ENCODE results near the gene KYAT1. TPM values are rescaled to one million over a fixed set of nuclear protein-coding genes. Genes with fewer than 3 reads are reported as not detected.

KYAT1 gene
- total RNA-seq, 2 donors from 2014 or later = 13.6 to 25.3 TPM

GRCh38 chr9:128818839-128819715 is 62.7 kb downstream of the KYAT1 start:
- Histone ChIP-seq H3K4me3 (ENCODE audit: low read length) (peak overlapping the region; percentile 77), H3K9me3 (ENCODE audit: control insufficient read depth, low read length) (no peaks in the 10 kb centered on the region), H3K4me1 (ENCODE audit: control insufficient read depth, insufficient read depth, low read length) (no peaks in the 10 kb centered on the region), H3K36me3 (ENCODE audit: control insufficient read depth, insufficient read depth, low read length) (peaks cover 10% of the 10 kb centered on the region), H3K9ac (ENCODE audit: extremely low read depth, low read length, poor library complexity, severe bottlenecking) (peak overlapping the region; percentile 49), H3K27me3 (ENCODE audit: control insufficient read depth, insufficient read depth, low read length, poor library complexity, severe bottlenecking) (no peaks in the 10 kb centered on the region), H3K27ac (ENCODE audit: low read depth, low read length) (no peak overlapping the region)
- TF ChIP-seq CTCF (conservative IDR thresholded peaks at IDR 0.05) = no peak
- 9% methylated on average over 54 to 88 of the region's 90 CpGs for WGBS, 2 experiments (ENCODE audit: insufficient coverage in 1 of 2, insufficient read length in 1 of 2)
- H3K27ac Mint-ChIP-seq = peak overlapping the region; percentile 64
- peak; percentile 82 for DNase-seq
- peaks cover 9% of the 10 kb centered on the region for H3K4me1 Mint-ChIP-seq
- peak overlapping the region; percentile 59 for H3K4me3 Mint-ChIP-seq
- no peaks in the 10 kb centered on the region for H3K9me3 Mint-ChIP-seq
- peaks cover 3% of the 10 kb centered on the region for H3K27me3 Mint-ChIP-seq (ENCODE audit: insufficient read depth)
- peaks cover 14% of the 10 kb centered on the region for H3K36me3 Mint-ChIP-seq (ENCODE audit: low read depth)

GRCh38 chr9:128818099-128818838 is 63.5 kb downstream of the KYAT1 start, which contains the start of gene ENDOG:
ENDOG (plus strand) TSS chr9:128818500; CDS start chr9:128818685, 185 bp downstream.
- DNase-seq = peak; percentile 99
- Histone ChIP-seq H3K36me3 (ENCODE audit: control insufficient read depth, insufficient read depth, low read length) (peaks cover 10% of the 10 kb centered on the region), H3K4me1 (ENCODE audit: control insufficient read depth, insufficient read depth, low read length) (no peaks in the 10 kb centered on the region), H3K4me3 (ENCODE audit: low read length) (peak within 1 kb of the TSS; percentile 77), H3K9ac (ENCODE audit: extremely low read depth, low read length, poor library complexity, severe bottlenecking) (peak within 1 kb of the TSS; percentile 63), H3K27me3 (ENCODE audit: control insufficient read depth, insufficient read depth, low read length, poor library complexity, severe bottlenecking) (no peaks in the 10 kb centered on the region), H3K9me3 (ENCODE audit: control insufficient read depth, low read length) (no peaks in the 10 kb centered on the region), H3K27ac (ENCODE audit: low read depth, low read length) (peak within 1 kb of the TSS; percentile 66)
- Mint-ChIP-seq H3K27ac (peak within 1 kb of the TSS; percentile 88), H3K4me1 (peaks cover 9% of the 10 kb centered on the region), H3K27me3 (ENCODE audit: insufficient read depth) (peaks cover 3% of the 10 kb centered on the region), H3K36me3 (ENCODE audit: low read depth) (peaks cover 14% of the 10 kb centered on the region), H3K9me3 (no peaks in the 10 kb centered on the region), H3K4me3 (peak within 1 kb of the TSS; percentile 59)
- 2% methylated on average over 13 to 70 of the region's 70 CpGs for WGBS, 2 experiments (ENCODE audit: insufficient coverage in 1 of 2, insufficient read length in 1 of 2)
- peak; percentile 84 for TF ChIP-seq CTCF (conservative IDR thresholded peaks at IDR 0.05)

- Histone ChIP-seq H3K4me3 (ENCODE audit: low read length) (no peak overlapping the region), H3K27ac (ENCODE audit: low read depth, low read length) (no peak overlapping the region), H3K4me1 (ENCODE audit: control insufficient read depth, insufficient read depth, low read length) (no peaks in the 10 kb centered on the region), H3K9me3 (ENCODE audit: control insufficient read depth, low read length) (no peaks in the 10 kb centered on the region), H3K36me3 (ENCODE audit: control insufficient read depth, insufficient read depth, low read length) (peaks cover 13% of the 10 kb centered on the region), H3K27me3 (ENCODE audit: control insufficient read depth, insufficient read depth, low read length, poor library complexity, severe bottlenecking) (no peaks in the 10 kb centered on the region), H3K9ac (ENCODE audit: extremely low read depth, low read length, poor library complexity, severe bottlenecking) (no peak overlapping the region)
- TF ChIP-seq CTCF (conservative IDR thresholded peaks at IDR 0.05) = no peak
- WGBS, 2 experiments (ENCODE audit: insufficient coverage in 1 of 2, insufficient read length in 1 of 2) = 87 to 100% methylated on average over 1 to 5 of the region's 5 CpGs
- no peak overlapping the region for H3K4me3 Mint-ChIP-seq
- no peak for DNase-seq
- H3K36me3 Mint-ChIP-seq (ENCODE audit: low read depth) = peaks cover 3% of the 10 kb centered on the region
- H3K9me3 Mint-ChIP-seq = no peaks in the 10 kb centered on the region
- peaks cover 2% of the 10 kb centered on the region for H3K27me3 Mint-ChIP-seq (ENCODE audit: insufficient read depth)
- no peaks in the 10 kb centered on the region for H3K4me1 Mint-ChIP-seq
- H3K27ac Mint-ChIP-seq = no peak overlapping the region
Measured at GRCh38 chr9:128810873-128811272, 70.9 kb downstream of the KYAT1 start.
